GM06990 (cell line): ENCODE data around the gene MUC5AC.

Experiments used
- DNase-seq: peaks from one replicate; pipeline ENCODE4 v3.0.0-alpha.2; 2011; ENCODE audit not compliant: insufficient read length; ENCODE audit errors: extremely low read depth
- H3K27me3 ChIP-seq: replicated peaks from 2 replicates; pipeline ENCODE4 v1.6.0; 2011; ENCODE audit warnings: low read length; ENCODE audit not compliant: control insufficient read depth, insufficient read depth
- H3K36me3 ChIP-seq: 2 replicates; pipeline ENCODE4 v1.5.1; 2011; ENCODE audit warnings: low read length; ENCODE audit not compliant: control insufficient read depth, insufficient read depth
- H3K4me3 ChIP-seq: replicated peaks from 2 replicates; pipeline ENCODE4 v1.5.1; 2011; ENCODE audit warnings: low read depth, mild to moderate bottlenecking, control low read depth, low read length
- TF ChIP-seq, protein P1 (sequence below): IDR thresholded peaks from 2 replicates; pipeline ENCODE4 v1.5.1; 2011; ENCODE audit warnings: low read length, control low read depth, mild to moderate bottlenecking, inconsistent platforms; ENCODE audit not compliant: insufficient read depth, poor library complexity, severe bottlenecking

MUC5AC gene

DNA sequence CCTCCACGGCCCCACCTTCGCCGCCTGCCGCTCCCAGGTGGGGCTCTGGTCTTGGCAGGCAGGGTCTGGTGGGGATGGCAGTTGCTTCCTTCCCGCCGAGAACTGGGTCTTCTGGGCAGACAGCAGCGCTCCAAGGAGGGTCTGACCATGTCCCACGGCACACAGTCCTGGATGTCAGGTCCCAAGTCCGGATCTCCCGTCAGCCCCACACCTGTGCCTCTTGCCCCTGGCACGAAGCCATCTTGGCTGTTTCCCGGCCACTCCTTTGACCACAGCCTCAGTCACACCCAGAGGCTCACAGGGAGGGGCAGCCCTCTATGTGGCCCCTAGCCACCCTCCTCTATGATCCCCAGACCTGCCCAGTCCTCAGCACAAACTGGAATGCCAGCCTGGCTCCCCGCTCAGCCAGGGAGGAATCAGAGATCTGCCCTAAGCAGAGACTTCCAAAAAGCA lies 79.4 kb downstream of the MUC5AC start:
- Histone ChIP-seq H3K36me3 (no peaks in the 10 kb centered on the region), H3K4me3 (no peak overlapping the region), H3K27me3 (no peaks in the 10 kb centered on the region; the same call in 1 of the 2 replicates)
- TF ChIP-seq, protein P1, sequence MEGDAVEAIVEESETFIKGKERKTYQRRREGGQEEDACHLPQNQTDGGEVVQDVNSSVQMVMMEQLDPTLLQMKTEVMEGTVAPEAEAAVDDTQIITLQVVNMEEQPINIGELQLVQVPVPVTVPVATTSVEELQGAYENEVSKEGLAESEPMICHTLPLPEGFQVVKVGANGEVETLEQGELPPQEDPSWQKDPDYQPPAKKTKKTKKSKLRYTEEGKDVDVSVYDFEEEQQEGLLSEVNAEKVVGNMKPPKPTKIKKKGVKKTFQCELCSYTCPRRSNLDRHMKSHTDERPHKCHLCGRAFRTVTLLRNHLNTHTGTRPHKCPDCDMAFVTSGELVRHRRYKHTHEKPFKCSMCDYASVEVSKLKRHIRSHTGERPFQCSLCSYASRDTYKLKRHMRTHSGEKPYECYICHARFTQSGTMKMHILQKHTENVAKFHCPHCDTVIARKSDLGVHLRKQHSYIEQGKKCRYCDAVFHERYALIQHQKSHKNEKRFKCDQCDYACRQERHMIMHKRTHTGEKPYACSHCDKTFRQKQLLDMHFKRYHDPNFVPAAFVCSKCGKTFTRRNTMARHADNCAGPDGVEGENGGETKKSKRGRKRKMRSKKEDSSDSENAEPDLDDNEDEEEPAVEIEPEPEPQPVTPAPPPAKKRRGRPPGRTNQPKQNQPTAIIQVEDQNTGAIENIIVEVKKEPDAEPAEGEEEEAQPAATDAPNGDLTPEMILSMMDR = no peak
- no peak for DNase-seq

DNA sequence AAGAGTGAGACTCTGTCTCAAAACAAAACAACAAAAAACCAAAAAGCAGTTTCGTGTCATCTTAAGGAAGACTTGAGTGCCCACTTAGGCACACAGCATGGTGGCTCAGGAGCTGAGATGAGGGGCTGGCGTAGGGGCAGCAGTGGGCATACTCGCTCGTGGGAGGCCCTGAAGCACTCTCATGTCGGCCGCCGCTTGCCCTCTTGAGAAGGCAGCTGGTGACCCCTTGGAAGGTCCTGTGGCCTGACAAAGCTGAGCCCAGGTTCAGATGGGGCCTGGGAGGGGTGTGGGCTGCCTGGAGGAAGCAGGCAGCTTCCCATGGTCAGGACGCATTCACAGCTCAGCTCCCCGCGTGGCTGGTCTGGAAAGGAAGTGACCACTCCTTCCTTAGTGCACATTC lies 80.1 kb downstream of the MUC5AC start:
- TF ChIP-seq, protein P1 = no peak
- DNase-seq = no peak

DNA sequence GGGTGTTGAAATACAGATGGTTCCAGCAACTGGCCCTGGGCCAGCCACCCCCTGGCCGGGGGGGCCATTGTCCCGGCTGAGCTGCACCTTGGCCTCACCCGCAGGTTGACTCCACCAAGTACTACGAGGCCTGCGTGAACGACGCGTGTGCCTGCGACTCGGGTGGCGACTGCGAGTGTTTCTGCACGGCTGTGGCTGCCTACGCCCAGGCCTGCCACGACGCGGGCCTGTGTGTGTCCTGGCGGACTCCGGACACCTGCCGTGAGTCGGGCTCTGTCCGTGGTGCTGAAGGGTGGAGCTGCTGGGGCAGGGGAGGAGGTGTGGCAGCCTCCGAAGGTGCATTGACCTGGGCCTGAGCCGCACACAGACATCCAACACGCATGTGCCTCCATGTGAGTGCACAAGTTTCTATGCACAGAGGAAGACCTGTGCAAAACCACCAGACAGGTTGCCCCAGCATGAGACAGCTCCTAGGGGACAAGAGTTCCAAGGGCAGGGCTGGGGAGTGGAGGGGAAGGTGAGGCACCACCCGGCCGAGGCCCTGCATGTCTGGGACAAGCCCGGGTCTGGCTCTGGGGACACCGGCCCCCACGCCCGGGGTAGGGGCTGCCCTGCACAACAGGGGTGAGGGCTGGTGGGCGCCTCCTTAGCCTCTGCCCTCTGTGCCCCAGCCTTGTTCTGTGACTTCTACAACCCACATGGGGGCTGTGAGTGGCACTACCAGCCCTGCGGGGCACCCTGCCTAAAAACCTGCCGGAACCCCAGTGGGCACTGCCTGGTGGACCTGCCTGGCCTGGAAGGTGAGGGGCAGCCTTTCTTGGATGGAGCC lies 81.2 kb downstream of the MUC5AC start:
- H3K36me3 ChIP-seq = no peaks in the 10 kb centered on the region
- no peak for DNase-seq
- H3K27me3 ChIP-seq = no peaks in the 10 kb centered on the region; the same call in 1 of the 2 replicates
- TF ChIP-seq, protein P1 = no peak
- no peak overlapping the region for H3K4me3 ChIP-seq

More for the DNA sequence above, 80.1 kb downstream of the MUC5AC start:
- Histone ChIP-seq H3K4me3 (no peak overlapping the region), H3K27me3 (no peaks in the 10 kb centered on the region; the same call in 1 of the 2 replicates), H3K36me3 (no peaks in the 10 kb centered on the region)

DNA sequence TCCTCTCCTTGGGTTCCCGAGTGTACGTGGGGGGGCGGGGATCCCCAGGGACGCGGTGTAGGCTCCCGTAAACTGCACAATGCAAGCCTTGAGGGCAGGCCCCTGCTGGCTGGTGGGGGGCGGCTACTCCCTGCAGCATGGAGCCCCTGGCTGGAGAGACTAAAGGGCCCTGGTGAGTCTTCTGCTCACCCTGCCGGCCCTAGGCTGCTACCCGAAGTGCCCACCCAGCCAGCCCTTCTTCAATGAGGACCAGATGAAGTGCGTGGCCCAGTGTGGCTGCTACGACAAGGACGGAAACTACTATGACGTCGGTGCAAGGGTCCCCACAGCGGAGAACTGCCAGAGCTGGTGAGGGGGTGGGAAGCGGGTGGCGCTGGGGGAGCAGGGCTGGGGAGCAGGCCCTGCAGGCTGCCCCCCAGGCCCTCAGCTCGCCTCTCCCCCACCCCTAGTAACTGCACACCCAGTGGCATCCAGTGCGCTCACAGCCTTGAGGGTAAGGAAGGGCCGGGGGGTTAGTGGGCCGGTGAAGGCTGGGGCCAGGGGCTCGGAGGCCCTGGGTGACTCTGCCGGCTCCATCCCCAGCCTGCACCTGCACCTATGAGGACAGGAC lies 81.9 kb downstream of the MUC5AC start:
- Histone ChIP-seq H3K36me3 (no peaks in the 10 kb centered on the region), H3K27me3 (no peaks in the 10 kb centered on the region; the same call in 1 of the 2 replicates), H3K4me3 (no peak overlapping the region)
- DNase-seq = no peak
- TF ChIP-seq, protein P1 = no peak

- Histone ChIP-seq H3K4me3 (no peak overlapping the region), H3K27me3 (no peaks in the 10 kb centered on the region), H3K36me3 (no peaks in the 10 kb centered on the region)
- TF ChIP-seq, protein P1 = no peak
- DNase-seq = no peak
Measured at GRCh38 chr11:1240771-1241170, 83.0 kb downstream of the MUC5AC start.
